ENCODE data around the gene MAGOH. TPM values are rescaled to one million over a fixed set of nuclear protein-coding genes. Genes with fewer than 3 reads are reported as not detected.

MAGOH gene
- total and polyA plus RNA-seq, 2 of the 13 experiments (the other 11 are each of a cell fraction or from before 2014, with no cell fraction given), result 24.1 to 87.0 TPM

DNA sequence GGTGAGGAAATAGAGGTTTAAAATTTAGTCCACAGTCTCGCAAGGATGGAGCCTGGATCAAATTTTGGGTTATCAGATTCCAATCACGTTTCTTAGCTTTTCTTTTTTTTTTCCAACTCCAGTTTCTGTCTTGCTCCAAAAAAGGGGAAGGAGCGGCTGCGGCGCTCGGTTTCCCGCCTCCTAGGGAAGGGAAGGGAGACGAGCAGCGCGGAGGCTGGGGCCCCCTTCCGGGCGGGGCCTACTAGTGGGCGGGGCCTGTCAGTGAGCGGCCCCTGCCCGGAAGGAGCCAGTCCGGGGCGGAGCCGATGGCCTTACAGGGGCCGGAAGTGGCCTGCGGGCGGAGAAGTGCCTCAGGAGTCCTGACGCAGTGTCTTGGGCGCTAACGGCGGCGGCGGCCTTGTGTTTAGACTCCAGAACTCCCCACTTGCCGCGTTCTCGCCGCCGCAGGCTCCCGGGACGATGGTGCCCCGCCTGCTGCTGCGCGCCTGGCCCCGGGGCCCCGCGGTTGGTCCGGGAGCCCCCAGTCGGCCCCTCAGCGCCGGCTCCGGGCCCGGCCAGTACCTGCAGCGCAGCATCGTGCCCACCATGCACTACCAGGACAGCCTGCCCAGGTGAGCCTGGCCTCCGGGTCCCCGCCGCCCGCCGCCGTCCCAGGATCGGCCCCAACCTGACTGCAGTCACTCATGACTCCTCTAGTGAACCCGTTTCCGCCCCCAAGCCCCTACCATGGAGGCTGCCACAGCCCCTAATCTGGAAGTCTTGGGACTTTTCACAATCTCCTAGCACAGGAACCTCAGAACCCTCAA, 41.6 kb downstream of the MAGOH start, which contains the start of gene CPT2 (continued):
- TF ChIP-seq HDAC1 (CRISPR knock-in tag; IDR thresholded peaks at IDR 0.05) (0 out of 2 replicates have a peak, but pooled peaks have one; percentile 33), ATF7-NPFF (CRISPR knock-in tag; IDR thresholded peaks at IDR 0.05; ENCODE audit: low read depth) (peak; percentile 71; the same call in 1 of the 2 replicates), ZNF136 (CRISPR knock-in tag; IDR thresholded peaks at IDR 0.05; ENCODE audit: low read depth) (no peak; the same call in 1 of the 2 replicates), KAT8 (CRISPR knock-in tag; IDR thresholded peaks at IDR 0.05) (peak; percentile 79), RAD51 (IDR thresholded peaks at IDR 0.05; ENCODE audit: borderline replicate concordance) (no peak), RFX1 (IDR thresholded peaks at IDR 0.05) (no peak), HMGA1 (CRISPR knock-in tag; conservative IDR thresholded peaks at IDR 0.05) (no peak), NR2F1 (CRISPR knock-in tag; IDR thresholded peaks at IDR 0.05) (no peak), ARNT2 (CRISPR knock-in tag; IDR thresholded peaks at IDR 0.05; ENCODE audit: low read depth) (peak; percentile 58; the same call in 1 of the 2 replicates), ZNF720 (CRISPR knock-in tag; IDR thresholded peaks at IDR 0.05) (no peak), ELF4 (CRISPR knock-in tag; IDR thresholded peaks at IDR 0.05; ENCODE audit: borderline replicate concordance) (0 out of 2 replicates have a peak, but pooled peaks have one; percentile 79), ZMYM3 (CRISPR knock-in tag; IDR thresholded peaks at IDR 0.05) (no peak), ZNF3 (CRISPR knock-in tag; IDR thresholded peaks at IDR 0.05) (no peak), RBFOX2 (IDR thresholded peaks at IDR 0.05; ENCODE audit: low read depth, low read length) (peak; percentile 97), RFXAP (CRISPR knock-in tag; IDR thresholded peaks at IDR 0.05; ENCODE audit: borderline replicate concordance) (no peak), TBX2 (CRISPR knock-in tag; IDR thresholded peaks at IDR 0.05; ENCODE audit: borderline replicate concordance) (peak; percentile 47; the same call in 1 of the 2 replicates), SP5 (CRISPR knock-in tag; IDR thresholded peaks at IDR 0.05; ENCODE audit: borderline replicate concordance, low read depth) (peak; percentile 88), KDM5A (IDR thresholded peaks at IDR 0.05; ENCODE audit: borderline replicate concordance, low read length) (0 out of 2 replicates have a peak, but pooled peaks have one; percentile 23), ZFY (CRISPR knock-in tag; IDR thresholded peaks at IDR 0.05) (peak; percentile 90)
- TF ChIP-seq, protein P1, sequence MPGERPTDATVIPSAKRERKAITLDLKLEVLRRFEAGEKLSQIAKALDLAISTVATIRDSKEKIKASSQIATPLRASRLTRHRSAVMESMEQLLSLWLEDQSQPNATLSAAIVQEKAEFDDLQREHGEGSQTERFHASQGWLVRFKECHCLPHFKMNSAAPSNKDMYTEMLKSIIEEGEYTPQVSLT (CRISPR knock-in tag; IDR thresholded peaks at IDR 0.05; ENCODE audit: borderline replicate concordance, low read depth), result no peak
- TF ChIP-seq, protein P2, sequence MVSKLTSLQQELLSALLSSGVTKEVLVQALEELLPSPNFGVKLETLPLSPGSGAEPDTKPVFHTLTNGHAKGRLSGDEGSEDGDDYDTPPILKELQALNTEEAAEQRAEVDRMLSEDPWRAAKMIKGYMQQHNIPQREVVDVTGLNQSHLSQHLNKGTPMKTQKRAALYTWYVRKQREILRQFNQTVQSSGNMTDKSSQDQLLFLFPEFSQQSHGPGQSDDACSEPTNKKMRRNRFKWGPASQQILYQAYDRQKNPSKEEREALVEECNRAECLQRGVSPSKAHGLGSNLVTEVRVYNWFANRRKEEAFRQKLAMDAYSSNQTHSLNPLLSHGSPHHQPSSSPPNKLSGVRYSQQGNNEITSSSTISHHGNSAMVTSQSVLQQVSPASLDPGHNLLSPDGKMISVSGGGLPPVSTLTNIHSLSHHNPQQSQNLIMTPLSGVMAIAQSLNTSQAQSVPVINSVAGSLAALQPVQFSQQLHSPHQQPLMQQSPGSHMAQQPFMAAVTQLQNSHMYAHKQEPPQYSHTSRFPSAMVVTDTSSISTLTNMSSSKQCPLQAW (CRISPR knock-in tag; IDR thresholded peaks at IDR 0.05), result peak; percentile 48; the same call in 1 of the 2 replicates
- TF ChIP-seq, protein P3, sequence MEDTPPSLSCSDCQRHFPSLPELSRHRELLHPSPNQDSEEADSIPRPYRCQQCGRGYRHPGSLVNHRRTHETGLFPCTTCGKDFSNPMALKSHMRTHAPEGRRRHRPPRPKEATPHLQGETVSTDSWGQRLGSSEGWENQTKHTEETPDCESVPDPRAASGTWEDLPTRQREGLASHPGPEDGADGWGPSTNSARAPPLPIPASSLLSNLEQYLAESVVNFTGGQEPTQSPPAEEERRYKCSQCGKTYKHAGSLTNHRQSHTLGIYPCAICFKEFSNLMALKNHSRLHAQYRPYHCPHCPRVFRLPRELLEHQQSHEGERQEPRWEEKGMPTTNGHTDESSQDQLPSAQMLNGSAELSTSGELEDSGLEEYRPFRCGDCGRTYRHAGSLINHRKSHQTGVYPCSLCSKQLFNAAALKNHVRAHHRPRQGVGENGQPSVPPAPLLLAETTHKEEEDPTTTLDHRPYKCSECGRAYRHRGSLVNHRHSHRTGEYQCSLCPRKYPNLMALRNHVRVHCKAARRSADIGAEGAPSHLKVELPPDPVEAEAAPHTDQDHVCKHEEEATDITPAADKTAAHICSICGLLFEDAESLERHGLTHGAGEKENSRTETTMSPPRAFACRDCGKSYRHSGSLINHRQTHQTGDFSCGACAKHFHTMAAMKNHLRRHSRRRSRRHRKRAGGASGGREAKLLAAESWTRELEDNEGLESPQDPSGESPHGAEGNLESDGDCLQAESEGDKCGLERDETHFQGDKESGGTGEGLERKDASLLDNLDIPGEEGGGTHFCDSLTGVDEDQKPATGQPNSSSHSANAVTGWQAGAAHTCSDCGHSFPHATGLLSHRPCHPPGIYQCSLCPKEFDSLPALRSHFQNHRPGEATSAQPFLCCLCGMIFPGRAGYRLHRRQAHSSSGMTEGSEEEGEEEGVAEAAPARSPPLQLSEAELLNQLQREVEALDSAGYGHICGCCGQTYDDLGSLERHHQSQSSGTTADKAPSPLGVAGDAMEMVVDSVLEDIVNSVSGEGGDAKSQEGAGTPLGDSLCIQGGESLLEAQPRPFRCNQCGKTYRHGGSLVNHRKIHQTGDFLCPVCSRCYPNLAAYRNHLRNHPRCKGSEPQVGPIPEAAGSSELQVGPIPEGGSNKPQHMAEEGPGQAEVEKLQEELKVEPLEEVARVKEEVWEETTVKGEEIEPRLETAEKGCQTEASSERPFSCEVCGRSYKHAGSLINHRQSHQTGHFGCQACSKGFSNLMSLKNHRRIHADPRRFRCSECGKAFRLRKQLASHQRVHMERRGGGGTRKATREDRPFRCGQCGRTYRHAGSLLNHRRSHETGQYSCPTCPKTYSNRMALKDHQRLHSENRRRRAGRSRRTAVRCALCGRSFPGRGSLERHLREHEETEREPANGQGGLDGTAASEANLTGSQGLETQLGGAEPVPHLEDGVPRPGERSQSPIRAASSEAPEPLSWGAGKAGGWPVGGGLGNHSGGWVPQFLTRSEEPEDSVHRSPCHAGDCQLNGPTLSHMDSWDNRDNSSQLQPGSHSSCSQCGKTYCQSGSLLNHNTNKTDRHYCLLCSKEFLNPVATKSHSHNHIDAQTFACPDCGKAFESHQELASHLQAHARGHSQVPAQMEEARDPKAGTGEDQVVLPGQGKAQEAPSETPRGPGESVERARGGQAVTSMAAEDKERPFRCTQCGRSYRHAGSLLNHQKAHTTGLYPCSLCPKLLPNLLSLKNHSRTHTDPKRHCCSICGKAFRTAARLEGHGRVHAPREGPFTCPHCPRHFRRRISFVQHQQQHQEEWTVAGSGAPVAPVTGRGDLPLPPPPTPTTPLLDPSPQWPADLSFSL (CRISPR knock-in tag; IDR thresholded peaks at IDR 0.05), result no peak

All from HepG2 (cell line).